ENCODE results near the gene ACOT6.

DNA sequence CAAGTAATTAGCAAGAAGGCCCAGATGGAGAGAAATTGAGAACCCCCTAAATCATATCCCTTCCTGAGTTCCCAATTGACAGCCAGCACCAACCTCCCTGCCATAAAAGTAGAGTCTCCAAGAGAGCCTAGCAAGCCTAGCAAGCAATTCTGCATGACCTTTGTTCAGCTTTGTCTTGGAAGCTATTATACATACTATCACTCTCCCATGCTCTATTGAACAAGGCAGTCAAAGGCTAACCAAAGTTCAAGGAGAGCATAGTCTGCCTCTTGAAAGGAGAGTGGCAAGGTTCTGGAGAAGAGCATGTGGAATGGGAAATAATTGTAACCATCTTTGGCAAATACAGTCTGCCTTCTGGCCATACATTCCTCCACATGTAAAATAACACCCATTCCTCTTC, 12.8 kb upstream of the ACOT6 start:
- TF ChIP-seq, protein P1, sequence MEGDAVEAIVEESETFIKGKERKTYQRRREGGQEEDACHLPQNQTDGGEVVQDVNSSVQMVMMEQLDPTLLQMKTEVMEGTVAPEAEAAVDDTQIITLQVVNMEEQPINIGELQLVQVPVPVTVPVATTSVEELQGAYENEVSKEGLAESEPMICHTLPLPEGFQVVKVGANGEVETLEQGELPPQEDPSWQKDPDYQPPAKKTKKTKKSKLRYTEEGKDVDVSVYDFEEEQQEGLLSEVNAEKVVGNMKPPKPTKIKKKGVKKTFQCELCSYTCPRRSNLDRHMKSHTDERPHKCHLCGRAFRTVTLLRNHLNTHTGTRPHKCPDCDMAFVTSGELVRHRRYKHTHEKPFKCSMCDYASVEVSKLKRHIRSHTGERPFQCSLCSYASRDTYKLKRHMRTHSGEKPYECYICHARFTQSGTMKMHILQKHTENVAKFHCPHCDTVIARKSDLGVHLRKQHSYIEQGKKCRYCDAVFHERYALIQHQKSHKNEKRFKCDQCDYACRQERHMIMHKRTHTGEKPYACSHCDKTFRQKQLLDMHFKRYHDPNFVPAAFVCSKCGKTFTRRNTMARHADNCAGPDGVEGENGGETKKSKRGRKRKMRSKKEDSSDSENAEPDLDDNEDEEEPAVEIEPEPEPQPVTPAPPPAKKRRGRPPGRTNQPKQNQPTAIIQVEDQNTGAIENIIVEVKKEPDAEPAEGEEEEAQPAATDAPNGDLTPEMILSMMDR (IDR thresholded peaks at IDR 0.05): no peak
- TF ChIP-seq ZFX (IDR thresholded peaks at IDR 0.05; ENCODE audit: borderline replicate concordance): no peak

All from 22Rv1 (cell line).